ENCODE data around the gene ACOT13.
"Not testable (repeated sequence)": the region's sequence is repeated elsewhere in the genome, so short reads cannot be mapped to it uniquely, and the experiment has no call there.

The ACOT13 gene

GRCh38 chr6:24631671-24632070, 35.2 kb upstream of the ACOT13 start:
- no peak for DNase-seq (ENCODE audit: low read depth)
- no peak overlapping the region for H3K4me3 ChIP-seq (ENCODE audit: low read depth, low read length)
- TF ChIP-seq, protein P1, sequence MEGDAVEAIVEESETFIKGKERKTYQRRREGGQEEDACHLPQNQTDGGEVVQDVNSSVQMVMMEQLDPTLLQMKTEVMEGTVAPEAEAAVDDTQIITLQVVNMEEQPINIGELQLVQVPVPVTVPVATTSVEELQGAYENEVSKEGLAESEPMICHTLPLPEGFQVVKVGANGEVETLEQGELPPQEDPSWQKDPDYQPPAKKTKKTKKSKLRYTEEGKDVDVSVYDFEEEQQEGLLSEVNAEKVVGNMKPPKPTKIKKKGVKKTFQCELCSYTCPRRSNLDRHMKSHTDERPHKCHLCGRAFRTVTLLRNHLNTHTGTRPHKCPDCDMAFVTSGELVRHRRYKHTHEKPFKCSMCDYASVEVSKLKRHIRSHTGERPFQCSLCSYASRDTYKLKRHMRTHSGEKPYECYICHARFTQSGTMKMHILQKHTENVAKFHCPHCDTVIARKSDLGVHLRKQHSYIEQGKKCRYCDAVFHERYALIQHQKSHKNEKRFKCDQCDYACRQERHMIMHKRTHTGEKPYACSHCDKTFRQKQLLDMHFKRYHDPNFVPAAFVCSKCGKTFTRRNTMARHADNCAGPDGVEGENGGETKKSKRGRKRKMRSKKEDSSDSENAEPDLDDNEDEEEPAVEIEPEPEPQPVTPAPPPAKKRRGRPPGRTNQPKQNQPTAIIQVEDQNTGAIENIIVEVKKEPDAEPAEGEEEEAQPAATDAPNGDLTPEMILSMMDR (IDR thresholded peaks at IDR 0.05; ENCODE audit: low read depth, low read length), result no peak
- TF ChIP-seq, protein P2, sequence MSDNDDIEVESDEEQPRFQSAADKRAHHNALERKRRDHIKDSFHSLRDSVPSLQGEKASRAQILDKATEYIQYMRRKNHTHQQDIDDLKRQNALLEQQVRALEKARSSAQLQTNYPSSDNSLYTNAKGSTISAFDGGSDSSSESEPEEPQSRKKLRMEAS (IDR thresholded peaks at IDR 0.05; ENCODE audit: low read depth, low read length), result no peak
- TF ChIP-seq POLR2A (IDR thresholded peaks at IDR 0.05; ENCODE audit: extremely low read depth, insufficient read length) (no peak), MYC (IDR thresholded peaks at IDR 0.05; ENCODE audit: low read depth, low read length) (no peak)

DNA sequence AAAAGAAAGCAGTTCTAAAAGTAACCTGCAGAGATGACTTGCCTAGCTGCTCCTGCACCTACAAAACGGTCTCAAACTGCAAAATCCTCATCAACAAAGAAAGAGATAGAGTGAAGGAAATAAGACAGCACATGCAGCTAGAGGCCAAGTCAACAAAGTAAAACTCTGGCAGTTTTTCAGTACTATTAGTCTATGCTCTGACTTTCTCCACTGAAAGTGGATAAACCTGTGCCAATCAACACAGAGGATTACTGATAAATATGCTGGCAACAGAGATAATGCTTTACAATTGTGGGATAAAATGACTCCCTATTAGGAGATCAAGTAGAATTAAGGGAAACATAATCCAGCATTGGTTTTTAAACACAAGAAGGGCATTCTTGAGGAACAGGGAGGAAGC, 34.3 kb upstream of the ACOT13 start:
- H3K4me3 ChIP-seq (ENCODE audit: low read depth, low read length), result no peak overlapping the region
- TF ChIP-seq MYC (IDR thresholded peaks at IDR 0.05; ENCODE audit: low read depth, low read length) (no peak), POLR2A (IDR thresholded peaks at IDR 0.05; ENCODE audit: extremely low read depth, insufficient read length) (no peak)
- TF ChIP-seq, protein P1 (IDR thresholded peaks at IDR 0.05; ENCODE audit: low read depth, low read length), result no peak
- TF ChIP-seq, protein P2 (IDR thresholded peaks at IDR 0.05; ENCODE audit: low read depth, low read length), result no peak
- DNase-seq (ENCODE audit: low read depth), result no peak

GRCh38 chr6:24636681-24637080, 30.2 kb upstream of the ACOT13 start:
- TF ChIP-seq, protein P1 (IDR thresholded peaks at IDR 0.05; ENCODE audit: low read depth, low read length), result no peak
- TF ChIP-seq POLR2A (IDR thresholded peaks at IDR 0.05; ENCODE audit: extremely low read depth, insufficient read length) (no peak), MYC (IDR thresholded peaks at IDR 0.05; ENCODE audit: low read depth, low read length) (no peak)
- TF ChIP-seq, protein P2 (IDR thresholded peaks at IDR 0.05; ENCODE audit: low read depth, low read length), result no peak
- DNase-seq (ENCODE audit: low read depth), result no peak
- H3K4me3 ChIP-seq (ENCODE audit: low read depth, low read length), result no peak overlapping the region

DNA sequence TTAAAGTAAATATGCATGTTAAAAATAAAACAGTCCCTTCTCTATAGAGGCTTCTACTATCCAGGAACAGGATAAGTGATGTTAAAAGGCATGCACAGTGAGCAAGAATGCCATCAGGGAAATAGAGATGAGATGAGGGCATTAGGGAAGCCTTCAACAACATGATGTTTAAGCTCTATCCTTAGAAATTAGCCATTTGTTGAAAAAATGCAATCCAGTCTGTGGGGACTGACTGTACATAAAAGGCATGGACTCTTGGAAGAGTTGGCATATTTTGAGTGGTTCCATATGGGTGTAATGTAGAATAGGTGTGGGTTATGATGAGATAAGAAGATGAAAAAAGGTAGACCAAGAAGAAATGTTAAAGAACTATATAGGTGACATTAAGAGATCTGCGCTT, 26.7 kb upstream of the ACOT13 start:
- no peak overlapping the region for H3K4me3 ChIP-seq (ENCODE audit: low read depth, low read length)
- no peak for DNase-seq (ENCODE audit: low read depth)

DNA sequence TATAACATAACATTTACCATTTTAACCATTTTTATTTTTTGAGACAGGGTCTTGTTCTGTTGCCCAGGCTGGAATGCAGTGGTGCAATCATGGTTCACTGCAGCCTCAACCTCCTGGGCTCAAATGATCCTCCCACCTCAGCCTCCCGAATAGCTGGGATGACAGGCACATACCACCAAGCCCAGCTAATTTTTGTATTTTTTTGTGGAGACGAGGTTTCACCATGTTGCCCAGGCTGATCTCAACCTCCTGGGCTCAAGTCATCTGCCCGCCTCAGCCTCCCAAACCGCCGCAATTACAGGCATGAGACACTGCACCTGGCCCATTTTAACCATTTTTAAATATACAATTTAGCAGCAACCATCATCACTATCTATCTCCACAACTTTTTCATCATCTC, 26.2 kb upstream of the ACOT13 start:
- DNase-seq (ENCODE audit: low read depth); H3K4me3 ChIP-seq (ENCODE audit: low read depth, low read length): not testable (repeated sequence)

More for the DNA sequence above, 26.7 kb upstream of the ACOT13 start:
- TF ChIP-seq, protein P1 (IDR thresholded peaks at IDR 0.05; ENCODE audit: low read depth, low read length), result no peak
- TF ChIP-seq, protein P2 (IDR thresholded peaks at IDR 0.05; ENCODE audit: low read depth, low read length), result no peak
- TF ChIP-seq POLR2A (IDR thresholded peaks at IDR 0.05; ENCODE audit: extremely low read depth, insufficient read length) (no peak), MYC (IDR thresholded peaks at IDR 0.05; ENCODE audit: low read depth, low read length) (no peak)

- H3K4me3 ChIP-seq (ENCODE audit: low read depth, low read length), result no peak overlapping the region
- no peak for DNase-seq (ENCODE audit: low read depth)
- TF ChIP-seq POLR2A (IDR thresholded peaks at IDR 0.05; ENCODE audit: extremely low read depth, insufficient read length) (no peak), MYC (IDR thresholded peaks at IDR 0.05; ENCODE audit: low read depth, low read length) (no peak)
- TF ChIP-seq, protein P1 (IDR thresholded peaks at IDR 0.05; ENCODE audit: low read depth, low read length), result no peak
- TF ChIP-seq, protein P2 (IDR thresholded peaks at IDR 0.05; ENCODE audit: low read depth, low read length), result no peak
These were observed 24.8 kb upstream of the ACOT13 start for GRCh38 chr6:24642061-24642460.

All from NB4 (cell line).